Jurkat, Clone E6-1 (cell line): ENCODE results near the gene NLRP5.

Source experiments
- DNase-seq: peaks from one replicate; pipeline ENCODE4 v3.0.0-alpha.2; 2011; ENCODE audit warnings: low read depth, low spot score
- H3K4me3 ChIP-seq: 2 replicates; pipeline ENCODE4 v1.5.1; 2011; ENCODE audit warnings: mild to moderate bottlenecking, low read length, control low read depth, moderate library complexity

The NLRP5 gene

GRCh38 chr19:56066152-56067023 is 79.8 kb downstream of the NLRP5 start:
- peak; percentile 17 for DNase-seq
- peak overlapping the region; percentile 39 for H3K4me3 ChIP-seq

- no peak for DNase-seq
Observed at GRCh38 chr19:56069642-56070041, 83.1 kb downstream of the NLRP5 start.

GRCh38 chr19:56071151-56071550 is 84.6 kb downstream of the NLRP5 start:
- DNase-seq = no peak
- no peak overlapping the region for H3K4me3 ChIP-seq

More at GRCh38 chr19:56069642-56070041, 83.1 kb downstream of the NLRP5 start:
- no peak overlapping the region for H3K4me3 ChIP-seq

- peak; percentile 22 for DNase-seq
Observed at GRCh38 chr19:56076498-56076897, 89.9 kb downstream of the NLRP5 start.

GRCh38 chr19:56079609-56080008 is 93.0 kb downstream of the NLRP5 start:
- no peak overlapping the region for H3K4me3 ChIP-seq
- DNase-seq = no peak

More at GRCh38 chr19:56076498-56076897, 89.9 kb downstream of the NLRP5 start:
- no peak overlapping the region for H3K4me3 ChIP-seq

- H3K4me3 ChIP-seq = peak overlapping the region; percentile 5
- DNase-seq = peak; percentile 38
Observed at GRCh38 chr19:56080669-56081401, 94.3 kb downstream of the NLRP5 start.

- DNase-seq = no peak
- no peak overlapping the region for H3K4me3 ChIP-seq
Observed at GRCh38 chr19:56083668-56084067, 97.1 kb downstream of the NLRP5 start.

- no peak for DNase-seq
- H3K4me3 ChIP-seq = no peak overlapping the region
Observed at GRCh38 chr19:56084835-56085536, 98.4 kb downstream of the NLRP5 start.

- no peak for DNase-seq
Observed at GRCh38 chr19:56085571-56086275, 99.1 kb downstream of the NLRP5 start.

GRCh38 chr19:56086671-56087430 is 100.3 kb downstream of the NLRP5 start:
- no peak overlapping the region for H3K4me3 ChIP-seq
- no peak for DNase-seq

More at GRCh38 chr19:56085571-56086275, 99.1 kb downstream of the NLRP5 start:
- no peak overlapping the region for H3K4me3 ChIP-seq

- no peak for DNase-seq
Observed at GRCh38 chr19:56087647-56088496, 101.3 kb downstream of the NLRP5 start.

GRCh38 chr19:56088497-56089215 is 102.1 kb downstream of the NLRP5 start:
- no peak overlapping the region for H3K4me3 ChIP-seq
- no peak for DNase-seq

More at GRCh38 chr19:56087647-56088496, 101.3 kb downstream of the NLRP5 start:
- no peak overlapping the region for H3K4me3 ChIP-seq

- no peak overlapping the region for H3K4me3 ChIP-seq
- no peak for DNase-seq
Observed at GRCh38 chr19:56089344-56089743, 102.8 kb downstream of the NLRP5 start.

GRCh38 chr19:56091066-56091490 is 104.5 kb downstream of the NLRP5 start:
- H3K4me3 ChIP-seq = no peak overlapping the region
- no peak for DNase-seq

GRCh38 chr19:56091751-56092546 is 105.4 kb downstream of the NLRP5 start:
- no peak for DNase-seq
- no peak overlapping the region for H3K4me3 ChIP-seq
